H1 (cell line): ENCODE data around the gene PTPN5.

Source experiments
- NRF1 ChIP-seq: IDR thresholded peaks from 2 replicates; pipeline ENCODE4 v1.6.1; 2011; ENCODE audit warnings: mild to moderate bottlenecking, low read depth, low read length, improper control_type of control experiment
- POLR2A ChIP-seq, 2 experiments: IDR thresholded peaks; 1 replicate in 1 of 2; 2 replicates in 1 of 2; pipeline ENCODE4 v1.6.1; 2011; ENCODE audit warnings: low read depth in 2 of 2, low read length in 2 of 2, mild to moderate bottlenecking in 2 of 2; ENCODE audit errors: control extremely low read depth in 1 of 2

DNA sequence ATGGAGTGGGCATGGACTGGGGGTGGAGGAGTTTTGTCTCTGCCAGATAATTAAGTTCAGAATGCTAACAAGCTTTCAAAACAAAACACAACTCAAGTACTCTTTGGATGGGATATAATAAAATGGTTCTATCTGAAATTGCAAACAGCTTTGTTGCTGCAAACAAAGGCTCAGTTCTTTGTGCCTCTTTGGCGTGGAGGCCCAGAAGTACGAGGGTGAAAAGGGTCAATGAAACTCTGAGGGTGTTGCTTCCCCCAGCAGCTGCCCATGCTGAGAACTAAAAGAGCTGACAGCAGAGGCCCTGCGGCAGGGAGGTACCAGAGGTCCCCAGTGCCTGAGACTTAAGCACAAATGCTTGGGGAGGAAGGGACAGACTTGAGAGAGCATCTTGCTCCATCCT lies 39.1 kb downstream of the PTPN5 start:
- TF ChIP-seq NRF1 (no peak), POLR2A (IDR thresholded peaks at IDR 0.05; ENCODE audit: control extremely low read depth in 1 of 2, low read depth in 2 of 2, low read length in 2 of 2) (no peak)
